Measurements from ENCODE around the gene PAM.

GRCh38 chr5:102891175-102891574 lies 136.1 kb downstream of the PAM start:
- TF ChIP-seq POLR2A (IDR thresholded peaks at IDR 0.05; ENCODE audit: low read depth, low read length), result no peak
- TF ChIP-seq EZH2 (IDR thresholded peaks at IDR 0.05; ENCODE audit: borderline replicate concordance, low read depth, low read length, severe bottlenecking), result no peak
- no peak for TF ChIP-seq CTCF (IDR thresholded peaks at IDR 0.05; ENCODE audit: extremely low read depth in 1 of 2, insufficient read depth in 1 of 2, low read depth in 1 of 2, low read length in 2 of 2)
- no peak for TF ChIP-seq POLR2AphosphoS5 (IDR thresholded peaks at IDR 0.05; ENCODE audit: insufficient read depth, low read depth, low read length)
- no peak for TF ChIP-seq MAX (IDR thresholded peaks at IDR 0.05; ENCODE audit: insufficient read depth, insufficient read length)
- no peak for TF ChIP-seq FOS (IDR thresholded peaks at IDR 0.05; ENCODE audit: borderline replicate concordance, insufficient read depth, low read length)
- TF ChIP-seq GATA2 (IDR thresholded peaks at IDR 0.05; ENCODE audit: insufficient read depth, insufficient read length, low read depth, low read length), result no peak
